OCI-LY7 (cell line): Measurements from ENCODE around the gene PQBP1. TPM values are rescaled to one million over a fixed set of nuclear protein-coding genes. Genes with fewer than 3 reads are reported as not detected.

Experiments used
- BruUV-seq: library from RNA; stranded (reverse); fragments of 400-500 nt; replicated peaks from 2 replicates; lab custom pipeline; 2021; lab: Mats Ljungman, UMichigan
- CTCF ChIA-PET: fragments of 300-600 bp; sonication (Branson Sonifier 250); formaldehyde crosslinking; loops from one replicate; lab custom pipeline; 2022; ENCODE audit warnings: antibody characterized with exemption; ENCODE audit not compliant: unreplicated experiment; lab: Charles Lee
- POLR2A ChIA-PET: fragments of 300-600 bp; sonication (Branson Sonifier 250); formaldehyde crosslinking; loops from one replicate; lab custom pipeline; 2022; ENCODE audit warnings: antibody characterized with exemption; lab: Charles Lee
- DNase-seq: peaks from one replicate; pipeline ENCODE4 v3.0.0-alpha.2; 2015; ENCODE audit warnings: low spot score
- H2AFZ ChIP-seq: fragments of 200-600 bp; sonication (generic), shearing (Covaris generic); 2 replicates; pipeline ENCODE4 v1.6.1; 2014; ENCODE audit warnings: mild to moderate bottlenecking, antibody characterized with exemption, low read length, moderate library complexity
- H3K27ac ChIP-seq: fragments of 200-600 bp; sonication (generic); 2 replicates; pipeline ENCODE4 v1.5.1; 2014; ENCODE audit warnings: mixed run types, low read depth, mild to moderate bottlenecking, moderate library complexity, low read length, inconsistent platforms; ENCODE audit not compliant: poor library complexity, severe bottlenecking
- H3K36me3 ChIP-seq: fragments of 200-600 bp; sonication (generic); 2 replicates; pipeline ENCODE4 v1.6.1; 2014; ENCODE audit warnings: mild to moderate bottlenecking, antibody characterized with exemption, low read length, moderate library complexity, mixed read lengths; ENCODE audit not compliant: insufficient read depth
- H3K4me1 ChIP-seq: fragments of 200-600 bp; sonication (generic); 2 replicates; pipeline ENCODE4 v1.5.1; 2014; ENCODE audit warnings: mild to moderate bottlenecking, low read length; ENCODE audit not compliant: insufficient read depth, poor library complexity, severe bottlenecking
- H3K4me2 ChIP-seq: fragments of 200-600 bp; sonication (generic); 2 replicates; pipeline ENCODE4 v1.6.1; 2014; ENCODE audit warnings: mild to moderate bottlenecking, low read length
- H3K4me3 ChIP-seq: fragments of 200-600 bp; sonication (generic); 2 replicates; pipeline ENCODE4 v1.5.1; 2014; ENCODE audit warnings: mild to moderate bottlenecking, low read depth, low read length; ENCODE audit not compliant: poor library complexity, severe bottlenecking
- H3K79me2 ChIP-seq: fragments of 200-600 bp; sonication (generic); 2 replicates; pipeline ENCODE4 v1.6.1; 2016; ENCODE audit warnings: low read depth, mild to moderate bottlenecking, low read length, moderate library complexity, mixed read lengths; ENCODE audit not compliant: insufficient read depth
- H3K9me2 ChIP-seq: fragments of 200-600 bp; sonication (generic); 2 replicates; pipeline ENCODE4 v1.6.1; 2016; ENCODE audit warnings: mild to moderate bottlenecking, low read length, mixed read lengths; ENCODE audit not compliant: insufficient read depth
- H3K9me3 ChIP-seq: fragments of 200-600 bp; sonication (generic); 2 replicates; pipeline ENCODE4 v1.6.1; 2014; ENCODE audit warnings: mild to moderate bottlenecking, mixed run types, low read length, mixed read lengths
- H4K20me1 ChIP-seq: fragments of 200-600 bp; sonication (generic); 2 replicates; pipeline ENCODE4 v1.6.1; 2014; ENCODE audit warnings: mild to moderate bottlenecking, antibody characterized with exemption, low read length, moderate library complexity, mixed read lengths; ENCODE audit not compliant: insufficient read depth
- CTCF ChIP-seq: fragments of 200-600 bp; sonication (generic); conservative IDR thresholded peaks from 2 replicates; pipeline ENCODE4 v1.5.1; 2014; ENCODE audit warnings: mild to moderate bottlenecking, antibody characterized with exemption, low read length, moderate library complexity, mixed read lengths
- EZH2phosphoT487 ChIP-seq: fragments of 200-600 bp; sonication (generic); IDR thresholded peaks from 2 replicates; pipeline ENCODE4 v1.6.1; 2018; ENCODE audit warnings: low read depth, borderline replicate concordance, mild to moderate bottlenecking, mixed run types, antibody characterized with exemption, low read length, moderate library complexity, mixed read lengths
- intact Hi-C: fragments of 100-400 bp; cut with micrococcal nuclease; formaldehyde crosslinking; loops from one replicate; pipeline ENCODE4 v1.10.0; 2022; ENCODE audit not compliant: unreplicated experiment
- total RNA-seq, 2 experiments: library from RNA; depleted of rRNA in 1 of 2; stranded (reverse); fragments of >200 nt in 1 of 2; shearing (Covaris generic) in 1 of 2; gene quantifications; 2 replicates each; pipeline ENCODE4 v1.2.3, GENCODE V29; 2014 to 2022

The PQBP1 gene
- total RNA-seq, 2 experiments from 2014 or later, result 72.7 to 93.0 TPM

DNA sequence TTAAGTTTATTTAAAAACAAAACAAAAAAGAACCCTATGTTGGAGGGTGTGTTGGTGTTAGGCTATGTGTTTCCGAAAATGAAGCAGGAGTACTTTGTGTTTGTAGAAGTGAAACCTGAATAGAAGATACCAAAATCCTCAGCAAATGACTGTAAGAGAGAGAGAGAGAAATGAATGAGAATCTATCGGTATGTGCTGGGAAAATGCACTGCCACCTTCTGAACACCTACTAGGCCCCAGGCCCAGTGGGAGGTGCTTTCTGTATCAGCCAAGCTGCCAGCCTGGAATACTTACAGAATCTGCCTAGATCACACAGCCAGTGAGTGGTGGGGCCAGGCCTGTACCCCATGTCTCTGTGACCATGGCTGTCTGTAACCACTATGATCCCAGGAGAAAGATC lies 36.0 kb downstream of the PQBP1 start:
- no TSS peak for BruUV-seq
- peaks cover 22% of the 10 kb centered on the region; the same call in 1 of the 2 replicates for H3K79me2 ChIP-seq
- DNase-seq, result no peak
- peaks cover 56% of the 10 kb centered on the region for H3K4me1 ChIP-seq
- no peaks in the 10 kb centered on the region for H3K9me3 ChIP-seq
- intact Hi-C loops, result no loop called here
- H2AFZ ChIP-seq, result no peak overlapping the region
- no peaks in the 10 kb centered on the region for H3K9me2 ChIP-seq
- no peaks in the 10 kb centered on the region for H4K20me1 ChIP-seq
- TF ChIP-seq EZH2phosphoT487, result no peak
- TF ChIP-seq CTCF, result no peak
- H3K4me3 ChIP-seq, result no peak overlapping the region
- peaks cover 66% of the 10 kb centered on the region for H3K36me3 ChIP-seq
- ChIA-PET CTCF (no interaction called here), POLR2A (no interaction called here)
- peak overlapping the region; percentile 30 for H3K4me2 ChIP-seq
- H3K27ac ChIP-seq, result peak overlapping the region; percentile 75

DNA sequence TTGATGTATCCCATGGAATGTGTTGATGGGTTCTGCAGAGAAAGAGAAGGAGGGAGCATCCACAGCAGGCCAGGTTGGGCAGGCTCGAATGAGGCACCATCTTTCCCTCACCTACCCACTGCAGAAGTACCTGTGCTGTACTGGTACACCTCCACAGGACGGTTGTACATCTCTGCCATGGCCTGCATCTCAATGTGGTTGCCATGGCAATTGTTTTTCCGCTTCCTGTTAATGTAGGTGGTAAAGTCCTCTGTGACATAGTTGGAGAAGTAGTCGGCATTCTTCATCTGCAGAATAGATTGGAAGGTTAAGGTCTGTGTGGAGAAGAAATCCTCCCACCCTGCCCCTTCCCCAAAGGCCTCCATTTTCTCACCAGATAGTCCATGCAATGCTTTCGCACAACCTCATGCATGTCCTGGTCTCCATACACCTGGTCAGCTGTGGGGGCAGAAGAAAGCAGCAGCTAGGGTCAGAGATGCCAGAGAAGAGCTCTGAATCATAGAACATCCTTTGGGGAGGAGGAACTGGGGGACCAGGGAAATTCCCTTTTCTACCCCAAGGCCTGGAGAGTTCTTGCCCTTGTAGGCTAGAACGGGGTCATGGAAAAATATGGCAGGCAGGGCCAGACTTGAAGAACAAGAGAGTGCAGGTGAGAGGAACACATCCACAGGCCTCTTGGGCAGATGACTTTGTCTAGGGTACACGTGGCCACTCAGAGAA lies 37.0 kb downstream of the PQBP1 start:
- DNase-seq, result no peak
- Histone ChIP-seq H3K4me2 (peak overlapping the region; percentile 30; the same call in 1 of the 2 replicates), H3K27ac (peak overlapping the region; percentile 75), H2AFZ (no peak overlapping the region), H3K4me3 (no peak overlapping the region), H3K9me2 (no peaks in the 10 kb centered on the region), H3K36me3 (peaks cover 62% of the 10 kb centered on the region), H3K4me1 (peaks cover 64% of the 10 kb centered on the region), H4K20me1 (no peaks in the 10 kb centered on the region), H3K79me2 (peaks cover 22% of the 10 kb centered on the region; the same call in 1 of the 2 replicates), H3K9me3 (no peaks in the 10 kb centered on the region)
- no peak for TF ChIP-seq CTCF
- TF ChIP-seq EZH2phosphoT487, result no peak
- ChIA-PET CTCF (no interaction called here), POLR2A (interaction anchor here (0.6 kb wide), 1 partner anchor 23 kb away, joined by 3 read pairs; no protein-coding TSS in a partner anchor)
- no TSS peak for BruUV-seq
- intact Hi-C loops, result loop anchor here (5.0 kb wide), 2 partner anchors 37 to 257 kb away; partner anchors contain the start of genes PQBP1 and TIMM17B

GRCh38 chrX:48935301-48935670 lies 37.6 kb downstream of the PQBP1 start:
- no peak for DNase-seq
- ChIA-PET CTCF (no interaction called here), POLR2A (no interaction called here)
- H3K9me2 ChIP-seq, result no peaks in the 10 kb centered on the region
- H3K9me3 ChIP-seq, result no peaks in the 10 kb centered on the region
- H3K4me2 ChIP-seq, result 0 out of 2 replicates have a peak overlapping the region, but pooled peaks have one; percentile 13
- TF ChIP-seq CTCF (no peak), EZH2phosphoT487 (no peak)
- peaks cover 63% of the 10 kb centered on the region for H3K36me3 ChIP-seq
- H4K20me1 ChIP-seq, result no peaks in the 10 kb centered on the region
- peaks cover 69% of the 10 kb centered on the region for H3K4me1 ChIP-seq
- BruUV-seq, result no TSS peak
- H3K27ac ChIP-seq, result peak overlapping the region; percentile 75
- intact Hi-C loops, result loop anchor here (5.0 kb wide), 2 partner anchors 38 to 258 kb away; partner anchors contain the start of genes PQBP1 and TIMM17B
- peaks cover 23% of the 10 kb centered on the region; the same call in 1 of the 2 replicates for H3K79me2 ChIP-seq
- no peak overlapping the region for H2AFZ ChIP-seq
- no peak overlapping the region for H3K4me3 ChIP-seq
